GM15510 (cell line): ENCODE results near the gene FOXA2.

ENCODE experiments used
- POLR2A ChIP-seq: IDR thresholded peaks from 3 replicates; pipeline ENCODE4 v1.6.1; 2011; ENCODE audit warnings: borderline replicate concordance; ENCODE audit not compliant: insufficient read length; ENCODE audit errors: extremely low read depth

FOXA2 gene

GRCh38 chr20:22544462-22544861, 39.9 kb downstream of the FOXA2 start:
- TF ChIP-seq POLR2A, result no peak

GRCh38 chr20:22542427-22542826, 41.9 kb downstream of the FOXA2 start:
- no peak for TF ChIP-seq POLR2A

GRCh38 chr20:22540832-22541231, 43.5 kb downstream of the FOXA2 start:
- no peak for TF ChIP-seq POLR2A

GRCh38 chr20:22536956-22537756, 47.2 kb downstream of the FOXA2 start:
- TF ChIP-seq POLR2A, result no peak

GRCh38 chr20:22536141-22536828, 48.1 kb downstream of the FOXA2 start:
- TF ChIP-seq POLR2A, result no peak

GRCh38 chr20:22535483-22535882, 48.9 kb downstream of the FOXA2 start:
- no peak for TF ChIP-seq POLR2A

- no peak for TF ChIP-seq POLR2A
Measured at GRCh38 chr20:22533823-22534751, 50.3 kb downstream of the FOXA2 start.

- no peak for TF ChIP-seq POLR2A
Measured at GRCh38 chr20:22532598-22532997, 51.8 kb downstream of the FOXA2 start.

GRCh38 chr20:22531756-22532155, 52.6 kb downstream of the FOXA2 start:
- TF ChIP-seq POLR2A, result no peak

GRCh38 chr20:22531056-22531615, 53.2 kb downstream of the FOXA2 start:
- no peak for TF ChIP-seq POLR2A
